LoVo (cell line): ENCODE measurements around the gene GALNT13.
A peak's percentile ranks its signal among the peaks of the same experiment; 100 is the strongest.
"Not testable (repeated sequence)": the region's sequence is repeated elsewhere in the genome, so short reads cannot be mapped to it uniquely, and the experiment has no call there.

ENCODE experiments used
- DNase-seq: peaks from one replicate; pipeline ENCODE4 v3.0.0-alpha.2; 2016; ENCODE audit warnings: low spot score

The GALNT13 gene

GRCh38 chr2:154408786-154409185 lies 537.1 kb downstream of the GALNT13 start:
- no peak for DNase-seq

GRCh38 chr2:154422251-154422650 lies 550.5 kb downstream of the GALNT13 start:
- no peak for DNase-seq

GRCh38 chr2:154425994-154426393 lies 554.3 kb downstream of the GALNT13 start:
- DNase-seq, result no peak

- no peak for DNase-seq
These were observed 555.7 kb downstream of the GALNT13 start for GRCh38 chr2:154427453-154427852.

GRCh38 chr2:154428022-154428421 lies 556.3 kb downstream of the GALNT13 start:
- DNase-seq, result no peak

- no peak for DNase-seq
These were observed 561.3 kb downstream of the GALNT13 start for GRCh38 chr2:154433010-154433409.

- no peak for DNase-seq
These were observed 565.4 kb downstream of the GALNT13 start for GRCh38 chr2:154437104-154437503.

- no peak for DNase-seq
These were observed 567.4 kb downstream of the GALNT13 start for GRCh38 chr2:154439156-154439555.

- DNase-seq, result no peak
These were observed 572.2 kb downstream of the GALNT13 start for GRCh38 chr2:154443919-154444318.

- no peak for DNase-seq
These were observed 574.6 kb downstream of the GALNT13 start for GRCh38 chr2:154446324-154446723.

- no peak for DNase-seq
These were observed 576.2 kb downstream of the GALNT13 start for GRCh38 chr2:154447727-154448418.

GRCh38 chr2:154449951-154450658 lies 578.4 kb downstream of the GALNT13 start:
- DNase-seq, result no peak

GRCh38 chr2:154452471-154452870 lies 580.7 kb downstream of the GALNT13 start:
- no peak for DNase-seq

GRCh38 chr2:154452906-154453493 lies 581.3 kb downstream of the GALNT13 start:
- DNase-seq, result peak; percentile 5

- DNase-seq, result no peak
These were observed 583.4 kb downstream of the GALNT13 start for GRCh38 chr2:154455166-154455565.

GRCh38 chr2:154455866-154456265 lies 584.1 kb downstream of the GALNT13 start:
- no peak for DNase-seq

GRCh38 chr2:154457286-154457685 lies 585.6 kb downstream of the GALNT13 start:
- no peak for DNase-seq

- DNase-seq, result no peak
These were observed 587.6 kb downstream of the GALNT13 start for GRCh38 chr2:154459286-154459685.

- no peak for DNase-seq
These were observed 590.9 kb downstream of the GALNT13 start for GRCh38 chr2:154462634-154463033.

- DNase-seq, result no peak
These were observed 594.5 kb downstream of the GALNT13 start for GRCh38 chr2:154466226-154466625.

GRCh38 chr2:154470376-154470775 lies 598.7 kb downstream of the GALNT13 start:
- no peak for DNase-seq

- DNase-seq, result not testable (repeated sequence)
These were observed 599.8 kb downstream of the GALNT13 start for GRCh38 chr2:154471492-154471891.

- DNase-seq, result no peak
These were observed 605.6 kb downstream of the GALNT13 start for GRCh38 chr2:154477319-154477718.
